ENCODE results near the gene SNTB2. TPM values are rescaled to one million over a fixed set of nuclear protein-coding genes. Genes with fewer than 3 reads are reported as not detected.
A peak's percentile ranks its signal among the peaks of the same experiment; 100 is the strongest.
"Not testable (repeated sequence)": the region's sequence is repeated elsewhere in the genome, so short reads cannot be mapped to it uniquely, and the experiment has no call there.

SNTB2 gene
- polyA plus RNA-seq, 1 donor from 2014 or later: 3.8 TPM

GRCh38 chr16:69274699-69275235, 87.8 kb downstream of the SNTB2 start:
- no peak overlapping the region for H3K4me3 Mint-ChIP-seq
- H3K27me3 Mint-ChIP-seq: no peaks in the 10 kb centered on the region
- no peaks in the 10 kb centered on the region for H3K9me3 Mint-ChIP-seq
- H3K4me1 Mint-ChIP-seq: no peaks in the 10 kb centered on the region
- no peak overlapping the region for H3K27ac Mint-ChIP-seq
- H3K36me3 Mint-ChIP-seq: peaks cover 3% of the 10 kb centered on the region

GRCh38 chr16:69276148-69277115, 89.5 kb downstream of the SNTB2 start:
- Mint-ChIP-seq H3K27me3 (no peaks in the 10 kb centered on the region), H3K9me3 (no peaks in the 10 kb centered on the region), H3K27ac (no peak overlapping the region), H3K36me3 (peaks cover 3% of the 10 kb centered on the region), H3K4me1 (no peaks in the 10 kb centered on the region), H3K4me3 (no peak overlapping the region)

GRCh38 chr16:69277413-69277812, 90.4 kb downstream of the SNTB2 start:
- H3K27ac Mint-ChIP-seq: no peak overlapping the region
- H3K36me3 Mint-ChIP-seq: peaks cover 3% of the 10 kb centered on the region
- peaks cover 0 to 1% (median 0%) of the 10 kb centered on the region in 3 donors for H3K4me1 Mint-ChIP-seq
- no peaks in the 10 kb centered on the region for H3K27me3 Mint-ChIP-seq
- H3K4me3 Mint-ChIP-seq: no peak overlapping the region
- no peaks in the 10 kb centered on the region for H3K9me3 Mint-ChIP-seq

GRCh38 chr16:69283851-69284250, 96.9 kb downstream of the SNTB2 start:
- no peak overlapping the region for H3K27ac Mint-ChIP-seq
- peaks cover 0 to 2% (median 1%) of the 10 kb centered on the region in 3 donors for H3K4me1 Mint-ChIP-seq
- H3K4me3 Mint-ChIP-seq: no peak overlapping the region
- H3K36me3 Mint-ChIP-seq: peaks cover 3% of the 10 kb centered on the region
- no peaks in the 10 kb centered on the region for H3K9me3 Mint-ChIP-seq
- H3K27me3 Mint-ChIP-seq: no peaks in the 10 kb centered on the region

GRCh38 chr16:69285240-69285639, 98.3 kb downstream of the SNTB2 start:
- H3K27ac Mint-ChIP-seq: no peak overlapping the region
- H3K4me1 Mint-ChIP-seq: peaks cover 0 to 2% (median 1%) of the 10 kb centered on the region in 3 donors
- no peaks in the 10 kb centered on the region for H3K36me3 Mint-ChIP-seq
- H3K27me3 Mint-ChIP-seq: no peaks in the 10 kb centered on the region
- H3K9me3 Mint-ChIP-seq: no peaks in the 10 kb centered on the region
- H3K4me3 Mint-ChIP-seq: no peak overlapping the region

- Mint-ChIP-seq H3K36me3 (no peaks in the 10 kb centered on the region), H3K9me3 (no peaks in the 10 kb centered on the region), H3K4me3 (no peak overlapping the region), H3K4me1 (peaks cover 0 to 2% (median 1%) of the 10 kb centered on the region in 3 donors), H3K27me3 (no peaks in the 10 kb centered on the region), H3K27ac (no peak overlapping the region)
Observed at GRCh38 chr16:69286941-69287713, 100.2 kb downstream of the SNTB2 start.

GRCh38 chr16:69291657-69292056, 104.7 kb downstream of the SNTB2 start:
- not testable (repeated sequence) for H3K9me3 Mint-ChIP-seq, H3K27me3 Mint-ChIP-seq, H3K4me1 Mint-ChIP-seq, H3K27ac Mint-ChIP-seq, H3K4me3 Mint-ChIP-seq, H3K36me3 Mint-ChIP-seq

- Mint-ChIP-seq H3K36me3 (no peaks in the 10 kb centered on the region), H3K4me1 (peaks cover 0 to 2% (median 0%) of the 10 kb centered on the region in 3 donors), H3K27me3 (no peaks in the 10 kb centered on the region), H3K9me3 (no peaks in the 10 kb centered on the region), H3K27ac (no peak overlapping the region), H3K4me3 (no peak overlapping the region)
Observed at GRCh38 chr16:69293401-69293800, 106.4 kb downstream of the SNTB2 start.

GRCh38 chr16:69294051-69294450, 107.1 kb downstream of the SNTB2 start:
- Mint-ChIP-seq H3K4me3 (no peak overlapping the region), H3K36me3 (peaks cover 2% of the 10 kb centered on the region), H3K27ac (no peak overlapping the region), H3K4me1 (peaks cover 0 to 2% (median 0%) of the 10 kb centered on the region in 3 donors), H3K27me3 (no peaks in the 10 kb centered on the region), H3K9me3 (no peaks in the 10 kb centered on the region)

GRCh38 chr16:69296771-69297170, 109.8 kb downstream of the SNTB2 start:
- H3K27ac Mint-ChIP-seq, H3K9me3 Mint-ChIP-seq, H3K4me3 Mint-ChIP-seq, H3K27me3 Mint-ChIP-seq, H3K4me1 Mint-ChIP-seq, H3K36me3 Mint-ChIP-seq: not testable (repeated sequence)

GRCh38 chr16:69298261-69298660, 111.3 kb downstream of the SNTB2 start:
- H3K9me3 Mint-ChIP-seq: no peaks in the 10 kb centered on the region
- H3K27ac Mint-ChIP-seq: no peak overlapping the region
- no peaks in the 10 kb centered on the region for H3K27me3 Mint-ChIP-seq
- no peak overlapping the region for H3K4me3 Mint-ChIP-seq
- H3K4me1 Mint-ChIP-seq: peaks cover 0 to 8% (median 0%) of the 10 kb centered on the region in 3 donors
- peaks cover 12% of the 10 kb centered on the region for H3K36me3 Mint-ChIP-seq

GRCh38 chr16:69301187-69301586, 114.2 kb downstream of the SNTB2 start:
- Mint-ChIP-seq H3K27ac (no peak overlapping the region), H3K9me3 (no peaks in the 10 kb centered on the region), H3K36me3 (peaks cover 14% of the 10 kb centered on the region), H3K4me3 (no peak overlapping the region), H3K4me1 (peaks cover 0 to 8% (median 0%) of the 10 kb centered on the region in 3 donors), H3K27me3 (no peaks in the 10 kb centered on the region)

GRCh38 chr16:69301861-69302260, 114.9 kb downstream of the SNTB2 start:
- H3K36me3 Mint-ChIP-seq: peaks cover 14% of the 10 kb centered on the region
- peaks cover 0 to 8% (median 0%) of the 10 kb centered on the region in 3 donors for H3K4me1 Mint-ChIP-seq
- no peak overlapping the region for H3K4me3 Mint-ChIP-seq
- no peaks in the 10 kb centered on the region for H3K9me3 Mint-ChIP-seq
- no peaks in the 10 kb centered on the region for H3K27me3 Mint-ChIP-seq
- H3K27ac Mint-ChIP-seq: no peak overlapping the region

GRCh38 chr16:69302301-69302700, 115.3 kb downstream of the SNTB2 start:
- Mint-ChIP-seq H3K36me3 (peaks cover 14% of the 10 kb centered on the region), H3K4me1 (peaks cover 0 to 8% (median 0%) of the 10 kb centered on the region in 3 donors), H3K9me3 (no peaks in the 10 kb centered on the region), H3K4me3 (peak overlapping the region in 1 of 4 donors; percentile 9), H3K27ac (no peak overlapping the region), H3K27me3 (no peaks in the 10 kb centered on the region)

GRCh38 chr16:69306031-69306430, 119.1 kb downstream of the SNTB2 start:
- no peaks in the 10 kb centered on the region for H3K27me3 Mint-ChIP-seq
- H3K4me1 Mint-ChIP-seq: peaks cover 0 to 5% (median 4%) of the 10 kb centered on the region in 3 donors
- no peak overlapping the region for H3K4me3 Mint-ChIP-seq
- H3K9me3 Mint-ChIP-seq: no peaks in the 10 kb centered on the region
- H3K27ac Mint-ChIP-seq: no peak overlapping the region
- peaks cover 6% of the 10 kb centered on the region for H3K36me3 Mint-ChIP-seq
